Rectal smooth muscle tissue (tissue), 1 donor: ENCODE measurements around the gene ZBBX.
"Not testable (repeated sequence)": the region's sequence is repeated elsewhere in the genome, so short reads cannot be mapped to it uniquely, and the experiment has no call there.

Experiments
- H3K27ac ChIP-seq: one replicate; pipeline ENCODE4 v1.7.0; 2013; ENCODE audit warnings: low read depth, low read length, inconsistent platforms
- H3K27me3 ChIP-seq: one replicate; pipeline ENCODE4 v1.7.0; 2013; ENCODE audit warnings: low read length; ENCODE audit not compliant: control insufficient read depth, insufficient read depth
- H3K36me3 ChIP-seq: one replicate; pipeline ENCODE4 v1.7.0; 2013; ENCODE audit warnings: low read length; ENCODE audit not compliant: control insufficient read depth, insufficient read depth
- H3K4me1 ChIP-seq: one replicate; pipeline ENCODE4 v1.7.0; 2013; ENCODE audit warnings: low read length; ENCODE audit not compliant: control insufficient read depth, insufficient read depth
- H3K4me3 ChIP-seq: one replicate; pipeline ENCODE4 v1.7.0; 2013; ENCODE audit warnings: low read length
- H3K9ac ChIP-seq: one replicate; pipeline ENCODE4 v1.7.0; 2013; ENCODE audit warnings: low read length

ZBBX gene, protein sequence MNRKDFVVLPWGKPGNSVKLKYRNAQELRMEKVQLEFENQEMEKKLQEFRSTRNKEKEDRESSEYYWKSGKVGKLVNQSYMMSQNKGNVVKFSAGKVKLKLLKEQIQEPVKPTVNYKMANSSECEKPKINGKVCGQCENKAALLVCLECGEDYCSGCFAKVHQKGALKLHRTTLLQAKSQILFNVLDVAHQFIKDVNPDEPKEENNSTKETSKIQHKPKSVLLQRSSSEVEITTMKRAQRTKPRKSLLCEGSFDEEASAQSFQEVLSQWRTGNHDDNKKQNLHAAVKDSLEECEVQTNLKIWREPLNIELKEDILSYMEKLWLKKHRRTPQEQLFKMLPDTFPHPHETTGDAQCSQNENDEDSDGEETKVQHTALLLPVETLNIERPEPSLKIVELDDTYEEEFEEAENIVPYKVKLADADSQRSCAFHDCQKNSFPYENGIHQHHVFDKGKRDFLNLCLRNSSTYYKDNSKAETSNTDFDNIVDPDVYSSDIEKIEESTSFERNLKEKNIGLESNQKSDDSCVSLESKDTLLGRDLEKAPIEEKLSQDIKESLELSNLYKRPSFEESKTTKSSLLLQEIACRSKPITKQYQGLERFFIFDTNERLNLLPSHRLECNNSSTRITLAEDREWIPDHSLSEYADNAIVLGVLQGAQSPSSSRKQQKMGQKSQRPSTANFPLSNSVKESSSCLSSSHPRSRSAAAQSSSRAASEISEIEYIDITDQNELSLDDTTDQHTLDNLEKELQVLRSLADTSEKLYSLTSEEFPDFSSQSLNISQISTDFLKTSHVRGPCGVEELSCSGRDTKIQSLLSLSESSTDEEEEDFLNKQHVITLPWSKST

DNA sequence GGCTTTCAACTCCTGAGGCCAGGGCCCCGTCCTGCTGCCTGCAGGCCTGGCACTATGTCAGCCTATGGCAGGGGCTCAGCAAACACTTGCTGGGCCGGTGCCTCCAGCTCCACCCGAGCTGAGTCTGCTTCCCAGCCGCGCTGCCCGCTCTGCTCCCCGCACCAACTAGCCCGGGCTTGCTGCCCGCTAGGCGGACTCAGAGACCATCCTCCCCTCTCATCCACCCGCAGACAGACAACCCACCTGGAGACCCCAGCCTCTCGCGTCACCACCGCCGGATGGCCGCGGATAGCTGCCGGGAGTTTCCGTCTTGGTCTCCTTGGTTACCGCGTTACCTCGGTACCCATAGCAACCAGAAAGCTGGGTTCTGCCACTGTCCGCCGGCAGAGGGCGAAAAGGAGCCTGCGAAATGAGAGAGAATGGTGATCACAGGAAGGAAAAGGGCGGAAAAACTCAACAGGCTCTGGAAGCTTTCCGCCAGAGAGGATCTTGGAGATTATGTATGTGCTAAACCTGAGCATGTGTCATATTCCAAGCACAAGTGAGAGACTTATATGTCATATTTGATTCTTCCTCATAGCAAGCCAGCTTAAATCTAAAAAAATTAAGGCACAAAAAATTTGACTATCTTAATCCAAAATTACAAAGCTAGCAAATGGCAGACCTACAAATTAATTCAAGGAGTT, at the start of gene ZBBX:
Gene ZBBX (minus strand): TSS at position 294 of the 686 bp plus-strand sequence. CDS start 7,396 bp downstream, outside the sequence.
- Histone ChIP-seq H3K27ac (no peak within 1 kb of the TSS), H3K36me3 (no peaks in the 10 kb centered on the region), H3K27me3 (no peaks in the 10 kb centered on the region), H3K4me3 (peak within 1 kb of the TSS; percentile 53), H3K4me1 (no peaks in the 10 kb centered on the region), H3K9ac (no peak within 1 kb of the TSS)

DNA sequence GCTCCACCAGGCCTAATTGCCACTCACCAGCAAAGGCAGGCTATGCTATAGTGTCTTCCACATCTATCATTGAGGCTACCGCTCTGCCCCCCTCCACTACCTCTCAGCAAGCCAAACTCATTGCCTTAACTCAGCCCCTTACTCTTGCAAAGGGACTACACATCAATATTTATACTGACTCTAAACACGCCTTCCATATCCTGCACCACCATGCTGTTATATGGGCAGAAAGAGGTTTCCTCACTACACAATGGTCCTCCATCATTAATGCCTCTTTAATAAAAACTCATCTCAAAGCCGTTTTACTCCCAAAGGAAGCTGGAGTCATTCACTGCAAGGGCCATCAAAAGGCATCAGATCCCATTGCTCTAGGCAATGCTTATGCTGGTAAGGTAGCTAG, 46.9 kb upstream of the ZBBX start:
- not testable (repeated sequence) for H3K4me1 ChIP-seq, H3K4me3 ChIP-seq, H3K27ac ChIP-seq, H3K9ac ChIP-seq, H3K27me3 ChIP-seq, H3K36me3 ChIP-seq

DNA sequence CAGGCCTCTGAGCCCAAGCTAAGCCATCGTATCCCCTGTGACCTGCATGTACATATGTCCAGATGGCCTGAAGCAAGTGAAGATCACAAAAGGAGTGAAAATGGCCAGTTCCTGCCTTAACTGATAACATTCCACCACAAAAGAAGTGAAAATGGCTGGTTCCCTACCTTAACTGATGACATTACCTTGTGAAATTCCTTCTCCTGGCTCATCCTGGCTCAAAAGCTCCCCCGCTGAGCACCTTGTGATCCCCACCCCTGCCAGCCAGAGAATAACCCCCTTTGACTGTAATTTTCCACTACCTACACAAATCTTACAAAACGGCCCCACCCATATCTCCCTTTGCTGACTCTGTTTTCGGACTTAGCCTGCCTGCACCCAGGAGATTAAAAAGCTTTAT, 42.3 kb upstream of the ZBBX start:
- not testable (repeated sequence) for H3K27ac ChIP-seq, H3K4me1 ChIP-seq, H3K9ac ChIP-seq, H3K36me3 ChIP-seq, H3K27me3 ChIP-seq, H3K4me3 ChIP-seq

DNA sequence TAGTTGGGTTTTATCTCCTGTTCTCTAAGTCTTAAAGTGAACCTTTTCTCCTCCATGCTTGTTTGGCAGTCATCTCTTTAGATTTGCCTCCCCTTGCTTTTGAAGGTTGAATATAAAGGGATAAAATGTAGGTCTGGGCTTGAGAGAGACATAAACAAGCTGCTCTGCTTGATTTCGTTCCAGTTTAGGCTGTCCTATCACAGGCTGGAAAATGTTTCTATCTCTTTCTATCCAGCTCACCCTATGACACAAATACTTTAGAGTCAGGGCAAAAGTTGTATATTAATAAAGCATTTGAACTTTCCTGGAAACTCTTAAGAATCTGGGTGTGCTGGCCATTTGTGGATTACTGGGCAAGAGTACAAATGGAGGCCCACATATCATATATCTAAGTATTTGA, 29.5 kb upstream of the ZBBX start:
- Histone ChIP-seq H3K9ac (no peak overlapping the region), H3K4me3 (no peak overlapping the region), H3K36me3 (no peaks in the 10 kb centered on the region), H3K4me1 (no peaks in the 10 kb centered on the region), H3K27ac (no peak overlapping the region), H3K27me3 (no peaks in the 10 kb centered on the region)

DNA sequence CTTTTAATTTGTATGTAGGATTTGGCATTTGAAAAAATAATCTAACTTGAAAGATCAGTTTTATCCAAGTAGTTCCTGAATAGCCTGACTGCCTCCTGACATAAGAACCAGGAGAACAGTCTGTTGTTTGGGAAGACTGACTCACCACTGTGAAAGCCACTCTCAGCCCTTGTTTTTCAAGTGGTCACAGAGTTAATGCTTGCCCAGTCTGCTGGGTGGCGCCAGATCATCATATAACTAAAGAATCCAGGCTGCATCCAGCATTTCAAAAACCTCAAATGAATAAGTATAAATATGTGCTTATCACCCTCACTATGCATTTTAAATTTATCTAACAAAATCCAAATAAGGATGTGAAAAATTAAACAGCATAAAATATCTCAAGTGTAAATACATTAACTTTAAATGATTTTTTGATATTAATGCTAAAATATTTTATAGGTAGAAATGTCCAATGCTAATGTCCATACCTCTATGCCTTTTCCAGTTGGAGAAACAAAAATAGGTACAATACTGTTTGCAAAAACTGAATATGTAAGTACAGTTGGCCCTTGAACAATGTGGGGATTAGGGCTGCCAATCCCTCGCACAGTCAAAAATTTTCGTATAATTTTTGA, 26.9 kb upstream of the ZBBX start:
- H3K9ac ChIP-seq: no peak overlapping the region
- H3K4me3 ChIP-seq: no peak overlapping the region
- no peaks in the 10 kb centered on the region for H3K27me3 ChIP-seq
- H3K4me1 ChIP-seq: no peaks in the 10 kb centered on the region
- no peaks in the 10 kb centered on the region for H3K36me3 ChIP-seq
- H3K27ac ChIP-seq: no peak overlapping the region

DNA sequence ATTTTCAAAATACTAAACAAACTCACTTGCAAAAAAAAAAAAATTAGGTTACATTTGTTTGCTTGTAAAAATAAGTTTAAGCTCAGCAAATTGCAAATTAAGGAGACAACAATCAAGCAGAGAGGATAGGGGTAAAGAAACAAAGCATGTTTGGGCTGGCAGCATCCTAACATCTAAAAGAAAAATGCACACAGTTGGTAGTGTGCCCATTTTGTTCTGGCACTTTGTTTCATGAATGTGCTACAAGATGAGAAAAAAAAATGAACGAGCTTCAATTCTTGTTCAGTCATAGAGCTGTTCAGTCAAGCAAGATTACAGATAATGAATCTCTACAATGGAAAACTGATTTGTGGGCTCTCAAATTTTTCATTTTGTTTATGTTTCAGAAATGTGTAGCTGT, 17.7 kb upstream of the ZBBX start:
- Histone ChIP-seq H3K4me3 (no peak overlapping the region), H3K4me1 (no peaks in the 10 kb centered on the region), H3K9ac (no peak overlapping the region), H3K36me3 (no peaks in the 10 kb centered on the region), H3K27me3 (no peaks in the 10 kb centered on the region), H3K27ac (no peak overlapping the region)

DNA sequence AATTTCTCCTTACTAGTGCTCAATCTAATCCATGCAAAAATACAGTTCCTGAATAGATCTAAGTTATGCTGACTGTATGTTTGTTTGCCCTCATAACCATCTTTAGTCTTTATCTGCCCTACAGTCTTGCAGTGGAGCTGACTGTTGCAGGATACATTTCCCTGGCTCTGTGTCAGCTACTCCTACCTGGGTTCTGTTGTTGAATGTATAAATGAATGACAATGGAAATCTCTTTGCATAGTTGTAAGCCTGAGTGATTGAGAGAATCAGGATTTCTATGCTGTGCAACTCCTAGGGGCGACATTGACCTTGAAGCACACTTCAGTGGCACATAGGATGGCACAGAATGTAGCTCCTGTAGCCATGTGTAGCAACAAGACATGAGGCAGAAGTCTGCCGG, 16.0 kb upstream of the ZBBX start:
- no peaks in the 10 kb centered on the region for H3K4me1 ChIP-seq
- no peaks in the 10 kb centered on the region for H3K36me3 ChIP-seq
- no peak overlapping the region for H3K4me3 ChIP-seq
- H3K9ac ChIP-seq: no peak overlapping the region
- H3K27ac ChIP-seq: no peak overlapping the region
- H3K27me3 ChIP-seq: no peaks in the 10 kb centered on the region

DNA sequence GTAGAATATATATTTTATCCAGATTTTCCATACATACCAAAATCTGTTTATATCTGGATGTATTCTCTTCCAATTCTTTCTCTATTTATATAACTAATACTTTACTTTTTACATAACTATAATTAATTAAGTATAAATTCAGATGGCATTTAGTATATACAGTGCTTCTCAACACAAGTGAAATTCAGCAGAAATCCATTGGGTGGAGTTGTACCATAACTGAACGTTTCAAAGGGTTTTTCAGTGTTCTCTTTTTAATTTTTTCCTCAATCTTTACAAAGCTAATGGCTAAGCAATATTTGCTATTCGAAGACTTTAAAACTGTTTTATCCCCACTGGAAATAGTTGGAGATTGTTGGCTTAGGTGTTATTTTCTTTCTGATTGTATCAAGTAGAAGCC, 13.9 kb upstream of the ZBBX start:
- H3K4me3 ChIP-seq: no peak overlapping the region
- no peaks in the 10 kb centered on the region for H3K4me1 ChIP-seq
- no peak overlapping the region for H3K27ac ChIP-seq
- H3K9ac ChIP-seq: no peak overlapping the region
- H3K27me3 ChIP-seq: no peaks in the 10 kb centered on the region
- no peaks in the 10 kb centered on the region for H3K36me3 ChIP-seq

DNA sequence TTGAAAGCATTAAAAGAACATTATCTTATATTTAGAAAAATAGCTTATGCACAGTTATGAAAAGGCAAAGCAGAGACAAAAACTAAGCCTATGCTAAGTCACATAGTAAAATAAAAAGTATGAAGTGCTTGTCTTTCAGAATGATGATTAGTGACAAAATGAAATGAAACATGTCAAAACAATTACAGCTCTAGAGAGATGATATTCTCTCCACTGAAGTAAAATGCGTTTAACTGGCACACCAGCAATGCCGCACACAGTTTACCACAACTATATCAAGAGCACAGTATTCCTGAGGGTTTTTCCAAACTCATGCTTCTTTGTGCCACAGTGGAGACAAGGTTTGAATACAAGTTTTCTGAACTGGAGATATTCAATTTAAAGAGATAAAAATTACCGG, 2.1 kb upstream of the ZBBX start:
- Histone ChIP-seq H3K4me1 (no peaks in the 10 kb centered on the region), H3K36me3 (no peaks in the 10 kb centered on the region), H3K27me3 (no peaks in the 10 kb centered on the region), H3K27ac (no peak overlapping the region), H3K9ac (no peak overlapping the region), H3K4me3 (no peak overlapping the region)

DNA sequence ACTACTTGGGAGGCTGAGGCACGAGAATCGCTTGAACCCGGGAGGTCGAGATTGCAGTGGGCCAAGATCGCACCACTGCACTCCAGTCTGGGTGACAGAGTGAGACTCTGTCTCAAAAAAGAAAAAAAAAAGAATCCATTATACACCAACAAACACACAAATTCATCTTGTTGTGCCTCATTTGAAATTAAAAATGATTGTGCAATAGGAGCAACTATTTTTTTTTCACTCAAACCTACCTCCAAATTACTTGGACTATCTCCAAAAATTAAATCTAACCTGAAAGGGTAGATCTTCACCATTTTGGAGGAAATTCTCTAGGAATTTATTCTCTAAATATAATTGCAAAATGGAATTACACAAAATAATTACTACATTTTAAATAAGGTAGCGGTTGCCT, 4.6 kb downstream of the ZBBX start:
- H3K36me3 ChIP-seq: no peaks in the 10 kb centered on the region
- no peaks in the 10 kb centered on the region for H3K27me3 ChIP-seq
- no peaks in the 10 kb centered on the region for H3K4me1 ChIP-seq
- no peak overlapping the region for H3K4me3 ChIP-seq
- H3K27ac ChIP-seq: no peak overlapping the region
- no peak overlapping the region for H3K9ac ChIP-seq

DNA sequence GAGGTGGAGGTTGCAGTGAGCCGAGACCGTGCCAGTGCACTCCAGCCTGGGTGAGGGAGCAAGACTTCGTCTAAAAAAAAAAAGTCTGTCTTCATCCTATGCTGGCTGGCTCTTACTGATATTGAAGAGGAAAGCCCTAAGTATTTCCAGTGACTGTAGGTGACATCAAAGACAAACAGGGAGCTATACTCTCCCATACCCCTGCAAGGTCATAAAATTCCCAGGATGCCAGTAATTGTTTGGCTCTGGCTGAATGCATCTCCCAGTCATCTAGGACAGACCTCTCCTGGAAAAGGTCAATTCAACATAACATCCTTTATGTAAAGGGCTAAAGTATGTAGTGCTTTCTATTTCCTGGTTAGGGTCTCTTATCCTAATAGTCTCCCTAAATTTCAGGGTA, 8.0 kb downstream of the ZBBX start:
- Histone ChIP-seq H3K27ac (no peak overlapping the region), H3K36me3 (no peaks in the 10 kb centered on the region), H3K4me3 (no peak overlapping the region), H3K9ac (no peak overlapping the region), H3K4me1 (no peaks in the 10 kb centered on the region), H3K27me3 (no peaks in the 10 kb centered on the region)

DNA sequence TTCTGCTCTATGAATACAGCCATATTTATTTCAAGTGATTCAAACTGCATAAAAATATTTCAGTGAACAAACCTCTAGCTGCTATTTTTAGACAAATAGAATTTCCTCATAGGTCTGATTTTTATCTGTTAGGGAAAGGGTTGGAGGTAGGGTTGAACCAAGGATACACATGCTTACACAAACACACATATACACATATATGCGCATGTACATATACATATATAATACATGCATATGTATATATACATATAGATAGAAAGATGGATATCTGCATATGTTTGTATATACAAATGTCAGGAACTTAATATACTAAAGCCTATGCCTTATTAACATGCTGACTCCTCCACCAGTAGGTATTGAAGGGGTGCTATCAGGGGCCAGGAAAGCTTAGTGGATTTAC, 18.1 kb downstream of the ZBBX start:
- no peaks in the 10 kb centered on the region for H3K27me3 ChIP-seq
- no peak overlapping the region for H3K27ac ChIP-seq
- H3K36me3 ChIP-seq: no peaks in the 10 kb centered on the region
- H3K4me1 ChIP-seq: no peaks in the 10 kb centered on the region
- H3K4me3 ChIP-seq: no peak overlapping the region
- H3K9ac ChIP-seq: no peak overlapping the region
